Endothelial cell of umbilical vein (primary cell): ENCODE results near the gene ZMAT5.

Experiments used
- EZH2 ChIP-seq: IDR thresholded peaks from 2 replicates; pipeline ENCODE4 v1.6.1; 2012; ENCODE audit warnings: borderline replicate concordance, low read depth, mild to moderate bottlenecking, moderate library complexity, low read length, inconsistent platforms; ENCODE audit not compliant: severe bottlenecking
- GATA2 ChIP-seq: IDR thresholded peaks from 2 replicates; pipeline ENCODE4 v1.7.0; 2011; ENCODE audit warnings: low read depth, mild to moderate bottlenecking, moderate library complexity, mixed read lengths, low read length; ENCODE audit not compliant: insufficient read length, insufficient read depth
- JUN ChIP-seq: IDR thresholded peaks from 2 replicates; pipeline ENCODE4 v1.6.1; 2011; ENCODE audit warnings: borderline replicate concordance, low read depth; ENCODE audit not compliant: insufficient read length, insufficient read depth
- POLR2A ChIP-seq: IDR thresholded peaks from 2 replicates; pipeline ENCODE4 v1.6.1; 2012; ENCODE audit warnings: low read depth, mild to moderate bottlenecking, control low read depth, low read length
- POLR2AphosphoS5 ChIP-seq: IDR thresholded peaks from 2 replicates; pipeline ENCODE4 v1.6.1; 2012; ENCODE audit warnings: low read depth, mild to moderate bottlenecking, control low read depth, low read length, moderate library complexity; ENCODE audit not compliant: insufficient read depth
- TF ChIP-seq, protein P1 (sequence below), 2 donors: IDR thresholded peaks; 1 replicate in 1 of 2; 2 replicates in 1 of 2; pipeline ENCODE4 v1.5.1; 2011; ENCODE audit warnings: low read length in 2 of 2, mild to moderate bottlenecking in 2 of 2, moderate library complexity in 2 of 2, control low read depth in 1 of 2, inconsistent platforms in 1 of 2, low read depth in 1 of 2; ENCODE audit not compliant: insufficient read depth in 1 of 2; ENCODE audit errors: extremely low read depth in 1 of 2

DNA sequence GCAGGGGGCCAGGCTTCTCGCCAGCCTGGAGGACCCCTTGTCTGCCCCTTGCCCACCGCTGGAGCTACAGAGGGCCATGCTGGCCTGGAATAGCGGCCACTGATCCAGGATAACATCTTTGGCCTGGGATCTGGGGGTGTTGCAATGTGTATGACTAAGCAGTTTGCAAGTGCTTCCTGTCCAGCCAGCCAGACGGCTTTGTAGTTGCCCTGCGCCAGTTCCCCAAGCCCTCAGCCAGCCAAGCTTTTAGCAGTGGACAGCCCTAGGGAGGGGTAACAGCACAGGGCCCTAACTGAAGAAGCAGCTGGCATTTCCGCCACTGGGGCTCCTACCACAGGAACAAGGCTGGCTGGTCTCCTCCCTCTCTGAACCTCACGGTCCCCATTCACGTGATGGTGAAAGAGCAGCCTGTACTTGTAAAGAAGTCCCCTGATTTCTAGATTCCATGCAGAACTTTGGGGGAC lies 32.4 kb upstream of the ZMAT5 start:
- TF ChIP-seq, protein P1, sequence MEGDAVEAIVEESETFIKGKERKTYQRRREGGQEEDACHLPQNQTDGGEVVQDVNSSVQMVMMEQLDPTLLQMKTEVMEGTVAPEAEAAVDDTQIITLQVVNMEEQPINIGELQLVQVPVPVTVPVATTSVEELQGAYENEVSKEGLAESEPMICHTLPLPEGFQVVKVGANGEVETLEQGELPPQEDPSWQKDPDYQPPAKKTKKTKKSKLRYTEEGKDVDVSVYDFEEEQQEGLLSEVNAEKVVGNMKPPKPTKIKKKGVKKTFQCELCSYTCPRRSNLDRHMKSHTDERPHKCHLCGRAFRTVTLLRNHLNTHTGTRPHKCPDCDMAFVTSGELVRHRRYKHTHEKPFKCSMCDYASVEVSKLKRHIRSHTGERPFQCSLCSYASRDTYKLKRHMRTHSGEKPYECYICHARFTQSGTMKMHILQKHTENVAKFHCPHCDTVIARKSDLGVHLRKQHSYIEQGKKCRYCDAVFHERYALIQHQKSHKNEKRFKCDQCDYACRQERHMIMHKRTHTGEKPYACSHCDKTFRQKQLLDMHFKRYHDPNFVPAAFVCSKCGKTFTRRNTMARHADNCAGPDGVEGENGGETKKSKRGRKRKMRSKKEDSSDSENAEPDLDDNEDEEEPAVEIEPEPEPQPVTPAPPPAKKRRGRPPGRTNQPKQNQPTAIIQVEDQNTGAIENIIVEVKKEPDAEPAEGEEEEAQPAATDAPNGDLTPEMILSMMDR (IDR thresholded peaks at IDR 0.05; ENCODE audit: extremely low read depth in 1 of 2, insufficient read depth in 1 of 2, low read depth in 1 of 2, low read length in 2 of 2), result no peak
- TF ChIP-seq POLR2A (no peak), JUN (peak; percentile 41), EZH2 (no peak), POLR2AphosphoS5 (peak; percentile 71), GATA2 (peak; percentile 96)
